ENCODE results near the gene ZNF701. TPM values are rescaled to one million over a fixed set of nuclear protein-coding genes. Genes with fewer than 3 reads are reported as not detected.

Gene ZNF701
- 10 to 100 TPM; 11.3 to 27.9 (median 20.3) TPM for total RNA-seq
- polyA plus RNA-seq: 10 to 100 TPM in 1 of 2 donors, 1 to 10 TPM in 1; 3.0 to 20.5 TPM
- long read RNA-seq, donor 1, partial matches to known transcripts: 0 of 4 reads
- long read RNA-seq, donor 1, other reads (novel, unspliced or antisense): 4 of 4 reads
- long read RNA-seq, donor 2, partial matches to known transcripts: 0 of 6 reads
- long read RNA-seq, donor 2, other reads (novel, unspliced or antisense): 4 of 6 reads
- long read RNA-seq, donor 3, transcript ZNF701-202 (4 exons, 2,634 nt): major isoform, 7 of 21 reads
- long read RNA-seq, donor 3, partial matches to known transcripts: 0 of 21 reads
- long read RNA-seq, donor 3, other reads (novel, unspliced or antisense): 14 of 21 reads

DNA sequence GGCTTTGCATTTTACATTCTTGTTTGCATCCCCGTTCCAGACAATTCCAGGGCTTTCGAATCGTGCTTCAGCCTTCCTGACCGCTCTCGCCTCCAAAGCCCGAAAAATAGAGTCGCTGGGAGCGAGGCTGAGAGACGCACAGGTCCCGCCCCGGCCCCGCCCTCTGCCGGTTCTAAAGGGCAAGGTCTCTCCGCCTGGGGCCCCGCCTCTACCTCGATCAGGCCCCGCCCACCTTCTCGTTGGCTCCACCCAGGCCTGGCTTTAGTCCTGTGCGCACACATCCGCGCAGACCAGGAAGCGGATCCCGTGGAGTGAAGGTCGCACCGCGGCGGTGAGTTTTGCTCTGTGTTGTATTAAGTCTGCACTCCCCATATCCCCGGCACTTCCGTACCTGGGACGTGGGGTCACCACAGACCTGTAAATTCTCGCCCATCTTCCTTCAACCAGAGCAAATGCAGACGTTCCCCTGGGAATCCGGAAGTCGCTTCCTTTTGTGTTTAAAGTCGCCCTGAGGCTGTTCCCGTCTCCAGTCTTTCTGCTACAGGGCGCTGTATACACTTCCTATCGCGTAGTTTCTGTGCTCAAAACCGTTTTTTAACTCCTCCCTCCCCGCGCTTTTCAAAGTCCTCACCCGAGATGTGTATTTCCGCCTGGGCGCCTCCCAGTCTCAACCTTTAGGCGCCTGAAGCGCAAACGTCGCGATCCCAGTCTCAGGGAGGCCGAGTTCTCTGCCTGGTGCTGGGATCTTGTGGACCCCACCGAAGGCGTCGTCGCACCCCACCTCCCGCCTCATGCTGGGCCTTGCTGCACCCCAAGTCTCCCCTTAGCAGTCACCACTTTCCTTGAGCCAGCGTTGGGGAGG lies at the start of gene ZNF701:
TSS of gene ZNF701 (plus strand) at position 288 of the 862 bp plus-strand sequence. CDS start 3,861 bp downstream, outside the sequence.
- no peaks in the 10 kb centered on the region for H3K27me3 ChIP-seq
- H3K9me3 ChIP-seq: peaks cover 0 to 46% (median 0%) of the 10 kb centered on the region in 11 donors
- 0% methylated on average over 57 of the region's 57 CpGs for WGBS, 2 donors
- TF ChIP-seq CTCF (IDR thresholded peaks at IDR 0.05): peak in 8 of 9 donors; percentile 22 to 61 (median 47)
- H3K4me3 ChIP-seq: peak within 1 kb of the TSS; percentile 48 to 87 (median 73)
- peaks cover 4 to 17% (median 12%) of the 10 kb centered on the region in 9 donors for H3K4me1 ChIP-seq
- peak; percentile 95 to 97 for DNase-seq
- intact Hi-C loops (cut with DNase I): loop anchor here in 5 of 10 donors (1.0 to 10.0 kb wide), 4 partner anchors 43 to 175 kb away; partner anchors contain the start of genes ZNF808 (in 4 of the 5) and ZNF528 (in 1 of the 5)
- H3K27ac ChIP-seq: peak within 1 kb of the TSS; percentile 6 to 91 (median 82)
- peaks cover 0 to 34% (median 10%) of the 10 kb centered on the region in 9 donors for H3K36me3 ChIP-seq
- peak; percentile 100 for ATAC-seq

- no peak for ATAC-seq
- H3K4me3 ChIP-seq: no peak overlapping the region
- intact Hi-C loops (cut with DNase I): loop anchor here in 1 of 10 donors (10.0 kb wide), 1 partner anchor 52 kb away; the partner anchor contains the start of gene ZNF701
- H3K27ac ChIP-seq: no peak overlapping the region
- peaks cover 0 to 8% (median 4%) of the 10 kb centered on the region in 9 donors for H3K4me1 ChIP-seq
- no peak for DNase-seq
- WGBS, 2 donors: 81 to 84% methylated on average over 14 of the region's 14 CpGs
- H3K9me3 ChIP-seq: peaks cover 0 to 66% (median 0%) of the 10 kb centered on the region in 11 donors
- H3K27me3 ChIP-seq: no peaks in the 10 kb centered on the region
- H3K36me3 ChIP-seq: no peaks in the 10 kb centered on the region
- no peak for TF ChIP-seq CTCF (IDR thresholded peaks at IDR 0.05)
Observed at GRCh38 chr19:52522551-52522950, 47.5 kb upstream of the ZNF701 start.

GRCh38 chr19:52524086-52524485 lies 46.0 kb upstream of the ZNF701 start:
- H3K27ac ChIP-seq: no peak overlapping the region
- 88 to 93% methylated on average over 20 of the region's 20 CpGs for WGBS, 2 donors
- peaks cover 0 to 61% (median 0%) of the 10 kb centered on the region in 11 donors for H3K9me3 ChIP-seq
- H3K27me3 ChIP-seq: no peaks in the 10 kb centered on the region
- ATAC-seq: no peak
- no peaks in the 10 kb centered on the region for H3K36me3 ChIP-seq
- no peak for TF ChIP-seq CTCF (IDR thresholded peaks at IDR 0.05)
- peaks cover 3 to 21% (median 13%) of the 10 kb centered on the region in 9 donors for H3K4me1 ChIP-seq
- no peak overlapping the region for H3K4me3 ChIP-seq
- DNase-seq: no peak
- intact Hi-C loops (cut with DNase I): loop anchor here in 1 of 10 donors (10.0 kb wide), 1 partner anchor 51 kb away; the partner anchor contains the start of gene ZNF701

Data from heart right ventricle (tissue), 16 donors.